Memory B cell (primary cell): ENCODE data around the gene FAM3D.

Source experiments
- ATAC-seq: fragments of 150-1000 bp; cut with Tn5 transposase; 2 replicates; pipeline ENCODE4 v1.10.0; 2021; ENCODE audit warnings: low read depth, mild to moderate bottlenecking, moderate library complexity
- DNase-seq, 2 donors: peaks; one replicate each; pipeline ENCODE4 v3.0.0; 2022; ENCODE audit warnings: low spot score in 2 of 2
- H3K27ac Mint-ChIP-seq: one replicate; pipeline ENCODE4 v1.8.0; 2022; ENCODE audit warnings: mild to moderate bottlenecking, moderate library complexity, mixed read lengths
- H3K27me3 Mint-ChIP-seq: one replicate; pipeline ENCODE4 v1.8.0; 2022; ENCODE audit warnings: mixed read lengths
- H3K36me3 Mint-ChIP-seq: one replicate; pipeline ENCODE4 v1.8.0; 2022; ENCODE audit warnings: mild to moderate bottlenecking, mixed read lengths
- H3K4me1 Mint-ChIP-seq: one replicate; pipeline ENCODE4 v1.8.0; 2022; ENCODE audit warnings: mixed read lengths
- H3K4me3 Mint-ChIP-seq: one replicate; pipeline ENCODE4 v1.8.0; 2022; ENCODE audit warnings: mild to moderate bottlenecking, moderate library complexity, mixed read lengths
- H3K9me3 Mint-ChIP-seq: one replicate; pipeline ENCODE4 v1.8.0; 2022; ENCODE audit warnings: mixed read lengths

FAM3D gene

DNA sequence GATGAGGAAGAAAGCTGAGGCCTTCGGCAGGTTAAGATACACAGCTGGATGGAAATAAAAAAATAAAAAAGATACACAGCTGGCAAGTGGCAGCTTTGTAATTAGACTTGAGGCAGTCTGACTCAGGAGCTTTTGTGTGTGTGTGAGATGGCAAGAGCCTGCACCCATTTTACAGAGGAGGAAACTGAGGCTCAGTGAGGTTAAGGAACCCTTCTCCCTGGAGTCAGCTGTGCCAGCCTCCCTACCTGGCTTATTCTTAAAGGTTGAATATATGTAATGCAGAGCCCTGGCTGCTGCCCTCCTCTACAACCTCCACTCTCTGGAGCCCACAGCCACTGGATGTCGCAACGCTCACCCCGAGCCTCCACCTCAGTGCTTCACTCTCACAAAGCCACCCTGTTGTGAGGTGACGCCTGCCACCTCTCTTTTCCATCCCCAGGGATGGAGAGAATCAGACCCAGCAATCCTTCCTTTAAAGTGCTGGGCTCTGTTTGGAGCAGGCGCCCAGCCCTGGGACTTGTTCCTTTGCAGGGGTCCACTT is 68.7 kb downstream of the FAM3D start:
- DNase-seq (no peak), ATAC-seq (no peak)
- H3K4me1 Mint-ChIP-seq: no peaks in the 10 kb centered on the region
- H3K27ac Mint-ChIP-seq: no peak overlapping the region
- no peaks in the 10 kb centered on the region for H3K36me3 Mint-ChIP-seq
- no peak overlapping the region for H3K4me3 Mint-ChIP-seq
- no peaks in the 10 kb centered on the region for H3K9me3 Mint-ChIP-seq
- peaks cover 12% of the 10 kb centered on the region for H3K27me3 Mint-ChIP-seq

DNA sequence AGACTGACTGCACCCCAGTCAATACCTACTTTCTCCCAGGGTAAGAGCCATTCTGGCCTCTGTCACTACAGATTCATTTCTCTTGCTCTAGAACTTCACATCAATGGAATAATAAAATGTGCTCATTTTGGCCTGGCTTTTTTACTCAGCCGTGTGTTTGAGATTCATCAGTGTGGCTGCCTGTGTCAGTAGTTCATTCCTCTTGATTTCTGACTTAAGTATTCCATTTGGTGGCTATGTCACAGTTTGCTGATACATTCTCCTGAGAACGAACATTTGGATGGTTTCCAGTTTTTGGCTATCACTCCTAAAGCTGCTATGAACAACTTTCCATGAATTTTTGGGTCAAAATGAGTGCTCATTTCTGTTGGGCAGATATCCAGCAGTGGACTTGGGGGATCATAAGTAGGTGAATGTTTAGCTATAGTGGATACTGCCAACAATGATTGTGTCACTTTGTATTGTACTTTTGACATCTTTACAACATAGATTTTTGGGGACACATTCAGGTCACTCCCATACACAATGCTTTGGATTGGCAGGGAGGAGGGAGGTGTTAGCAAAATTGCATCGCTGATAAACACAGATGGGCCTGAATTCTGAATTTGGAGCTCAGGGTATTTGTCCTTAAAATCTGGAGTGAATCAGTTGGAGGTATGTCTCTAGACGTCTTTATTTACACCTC is 69.6 kb downstream of the FAM3D start:
- DNase-seq (no peak), ATAC-seq (no peak)
- Mint-ChIP-seq H3K4me3 (no peak overlapping the region), H3K4me1 (no peaks in the 10 kb centered on the region), H3K36me3 (no peaks in the 10 kb centered on the region), H3K27ac (no peak overlapping the region), H3K27me3 (peaks cover 10% of the 10 kb centered on the region), H3K9me3 (no peaks in the 10 kb centered on the region)

- DNase-seq (no peak), ATAC-seq (no peak)
- Mint-ChIP-seq H3K36me3 (no peaks in the 10 kb centered on the region), H3K4me1 (peaks cover 2% of the 10 kb centered on the region), H3K9me3 (no peaks in the 10 kb centered on the region), H3K4me3 (no peak overlapping the region), H3K27me3 (peaks cover 4% of the 10 kb centered on the region), H3K27ac (no peak overlapping the region)
Observed at GRCh38 chr3:58594117-58594516, 72.5 kb downstream of the FAM3D start.

DNA sequence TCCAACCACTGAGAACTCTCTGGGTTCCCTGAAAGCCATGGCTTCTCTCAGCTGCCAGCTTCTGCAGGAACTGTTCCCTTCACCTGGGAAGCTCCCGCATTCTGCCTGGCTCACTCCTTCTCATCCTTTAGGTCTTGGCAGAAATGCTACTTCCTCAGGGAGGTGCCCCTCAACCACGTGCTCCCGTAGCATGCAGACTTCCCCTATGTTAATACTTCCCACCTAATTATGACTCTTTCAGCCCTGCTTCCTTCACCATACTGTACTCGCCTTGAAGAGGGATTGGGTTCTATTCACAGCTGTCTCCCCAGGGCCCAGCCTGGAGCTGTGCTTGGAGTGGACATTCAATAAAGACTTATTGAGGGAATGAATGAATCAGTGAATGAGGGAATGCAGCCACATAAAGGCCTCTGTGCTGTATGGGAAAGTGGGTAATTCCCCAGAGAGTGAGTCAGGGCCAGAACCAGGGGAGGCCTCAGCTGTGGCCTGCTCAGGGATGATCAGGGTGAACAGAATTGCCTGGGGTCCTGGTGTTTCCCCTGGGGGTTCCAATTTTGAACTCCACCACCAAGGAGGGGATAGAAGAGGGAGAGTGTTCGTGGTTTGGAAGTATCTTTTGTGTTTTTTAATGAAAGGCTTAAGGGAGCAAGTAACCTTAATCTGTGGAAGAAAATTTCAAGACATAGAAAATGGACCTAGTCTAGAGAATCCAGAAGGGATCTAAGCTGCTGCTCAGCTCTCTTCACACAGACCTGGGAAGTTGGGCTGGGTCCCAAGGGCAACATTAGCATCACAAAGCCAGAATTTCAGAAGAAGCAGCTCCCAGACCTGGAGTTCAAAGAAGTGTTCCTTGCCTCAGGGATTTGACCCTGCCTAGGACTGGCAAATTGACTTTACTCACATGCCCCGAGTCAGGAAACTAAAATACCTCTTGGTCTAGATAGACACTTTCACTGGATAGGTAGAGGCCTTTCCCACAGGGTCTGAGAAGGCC is 74.8 kb downstream of the FAM3D start:
- H3K4me3 Mint-ChIP-seq: no peak overlapping the region
- no peak for ATAC-seq
- peaks cover 10% of the 10 kb centered on the region for H3K27me3 Mint-ChIP-seq

DNA sequence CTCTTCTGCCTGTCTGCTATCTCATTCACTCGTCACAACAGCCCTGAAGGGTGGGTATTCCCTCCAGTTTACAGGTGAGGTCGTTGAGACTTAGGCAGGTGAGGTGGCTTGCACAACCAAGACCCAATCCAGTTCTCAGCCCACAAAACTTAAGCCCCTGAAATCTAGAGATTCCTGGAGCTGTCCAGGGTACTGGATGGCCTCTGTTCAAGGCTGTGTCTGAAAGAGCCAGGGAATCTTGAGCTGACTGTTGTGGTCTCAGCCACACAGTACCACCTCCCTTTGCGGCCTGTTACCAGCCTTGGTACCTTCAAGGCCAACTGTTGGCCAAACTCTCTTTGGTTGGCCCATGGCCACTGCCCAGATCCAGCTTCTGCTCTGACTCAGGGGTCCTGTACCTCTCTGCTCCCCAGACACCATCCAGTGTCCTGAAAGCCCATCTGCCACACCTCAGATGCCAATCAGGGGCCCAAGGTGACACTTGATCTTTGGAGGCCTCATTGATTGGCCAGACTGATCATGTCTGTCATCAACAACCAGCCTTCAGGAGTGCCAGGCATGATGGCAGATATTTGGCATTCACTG is 78.5 kb downstream of the FAM3D start:
- H3K9me3 Mint-ChIP-seq: peaks cover 3% of the 10 kb centered on the region
- H3K27me3 Mint-ChIP-seq: peaks cover 29% of the 10 kb centered on the region
- DNase-seq (no peak), ATAC-seq (no peak)
- H3K4me1 Mint-ChIP-seq: peaks cover 17% of the 10 kb centered on the region
- no peak overlapping the region for H3K27ac Mint-ChIP-seq
- H3K4me3 Mint-ChIP-seq: no peak overlapping the region
- H3K36me3 Mint-ChIP-seq: peaks cover 4% of the 10 kb centered on the region

More for the DNA sequence above, 74.8 kb downstream of the FAM3D start:
- Mint-ChIP-seq H3K9me3 (no peaks in the 10 kb centered on the region), H3K4me1 (peaks cover 2% of the 10 kb centered on the region), H3K36me3 (no peaks in the 10 kb centered on the region), H3K27ac (no peak overlapping the region)
- DNase-seq: no peak

DNA sequence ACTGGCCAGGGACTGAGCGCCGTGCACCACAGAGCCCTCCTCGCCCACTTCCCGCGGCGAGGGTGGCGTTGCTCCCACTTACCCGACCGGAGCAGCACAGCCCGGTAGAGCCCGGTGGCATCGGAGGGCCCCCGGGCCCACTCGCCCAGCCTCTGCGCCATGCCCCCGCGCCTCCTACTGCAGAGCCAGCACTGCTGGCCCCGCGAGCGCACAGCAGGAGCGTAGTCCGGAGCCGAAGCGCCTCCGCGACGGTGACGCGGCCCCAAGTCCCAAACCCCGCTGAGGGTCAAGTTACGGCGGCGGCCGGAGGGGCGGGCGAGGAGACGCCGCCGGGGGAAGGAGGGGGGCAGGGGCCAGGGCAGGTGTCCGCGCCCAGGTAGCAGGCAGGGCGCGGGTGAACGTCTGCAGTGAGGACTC is 79.8 kb downstream of the FAM3D start:
- ATAC-seq (no peak), DNase-seq (no peak)
- Mint-ChIP-seq H3K4me3 (no peak overlapping the region), H3K4me1 (peaks cover 17% of the 10 kb centered on the region), H3K27ac (no peak overlapping the region), H3K36me3 (peaks cover 4% of the 10 kb centered on the region), H3K27me3 (peaks cover 30% of the 10 kb centered on the region), H3K9me3 (peaks cover 3% of the 10 kb centered on the region)

GRCh38 chr3:58585994-58586393 is 80.6 kb downstream of the FAM3D start:
- peak; percentile 20 for ATAC-seq
- Mint-ChIP-seq H3K27me3 (peaks cover 30% of the 10 kb centered on the region), H3K36me3 (peaks cover 4% of the 10 kb centered on the region), H3K27ac (no peak overlapping the region), H3K9me3 (peaks cover 3% of the 10 kb centered on the region), H3K4me1 (peaks cover 17% of the 10 kb centered on the region), H3K4me3 (peak overlapping the region; percentile 82)
- DNase-seq: no peak

GRCh38 chr3:58585005-58585786 is 81.4 kb downstream of the FAM3D start:
- H3K27ac Mint-ChIP-seq: no peak overlapping the region
- H3K4me1 Mint-ChIP-seq: peaks cover 17% of the 10 kb centered on the region
- peak; percentile 38 to 44 for DNase-seq
- H3K4me3 Mint-ChIP-seq: peak overlapping the region; percentile 82
- peaks cover 3% of the 10 kb centered on the region for H3K9me3 Mint-ChIP-seq
- H3K36me3 Mint-ChIP-seq: peaks cover 4% of the 10 kb centered on the region
- peak; percentile 93 for ATAC-seq
- H3K27me3 Mint-ChIP-seq: peaks cover 29% of the 10 kb centered on the region

GRCh38 chr3:58584690-58585004 is 81.9 kb downstream of the FAM3D start:
- Mint-ChIP-seq H3K27ac (no peak overlapping the region), H3K4me3 (peak overlapping the region; percentile 82), H3K4me1 (peaks cover 17% of the 10 kb centered on the region), H3K9me3 (peaks cover 3% of the 10 kb centered on the region), H3K27me3 (peaks cover 29% of the 10 kb centered on the region), H3K36me3 (peaks cover 4% of the 10 kb centered on the region)
- DNase-seq: no peak
- no peak for ATAC-seq
